Aorta (tissue), 5 donors: ENCODE data around the gene NFE2L1. TPM values are rescaled to one million over a fixed set of nuclear protein-coding genes. Genes with fewer than 3 reads are reported as not detected.

ENCODE experiments used
- ATAC-seq: fragments of 200-7000 bp; cut with Tn5 transposase; one replicate; pipeline ENCODE4 v1.9.1; 2022; ENCODE audit warnings: moderate library complexity; ENCODE audit not compliant: low FRiP score
- DNase-seq, 2 donors: peaks; one replicate each; pipeline ENCODE4 v3.0.0-alpha.2; 2020
- H3K27ac ChIP-seq, 2 donors: one replicate each; pipeline ENCODE4 v1.5.1; 2013; ENCODE audit warnings: low read length in 2 of 2, mild to moderate bottlenecking in 2 of 2, moderate library complexity in 2 of 2, control low read depth in 1 of 2, inconsistent platforms in 1 of 2, low read depth in 1 of 2
- H3K27me3 ChIP-seq, 2 donors: one replicate each; pipeline ENCODE4 v1.6.1; 2013; ENCODE audit warnings: control low read depth in 1 of 2, low read length in 1 of 2, mild to moderate bottlenecking in 1 of 2, moderate library complexity in 1 of 2; ENCODE audit not compliant: insufficient read depth in 2 of 2, control insufficient read depth in 1 of 2
- H3K36me3 ChIP-seq, 2 donors: one replicate each; pipeline ENCODE4 v1.6.1; 2013; ENCODE audit warnings: control low read depth in 1 of 2, low read length in 1 of 2, mild to moderate bottlenecking in 1 of 2; ENCODE audit not compliant: insufficient read depth in 2 of 2, control insufficient read depth in 1 of 2
- H3K4me1 ChIP-seq, 2 donors: one replicate each; pipeline ENCODE4 v1.6.1; 2013; ENCODE audit warnings: low read length in 2 of 2, control low read depth in 1 of 2, mild to moderate bottlenecking in 1 of 2, moderate library complexity in 1 of 2; ENCODE audit not compliant: insufficient read depth in 2 of 2, control insufficient read depth in 1 of 2
- H3K4me3 ChIP-seq, 2 donors: one replicate each; pipeline ENCODE4 v1.5.1; 2013; ENCODE audit warnings: low read length in 2 of 2, control low read depth in 1 of 2, mild to moderate bottlenecking in 1 of 2
- H3K9me3 ChIP-seq: one replicate; pipeline ENCODE4 v1.6.1; 2013; ENCODE audit warnings: mild to moderate bottlenecking, low read length; ENCODE audit not compliant: control insufficient read depth
- WGBS, 2 donors: extraction: QIAGEN DNeasy Blood & Tissue Kit; methylation state at CpG; one replicate each; pipeline ENCODE4 v1.1.7; 2013; 5-methylcytosine and 5-hydroxymethylcytosine counted together
- intact Hi-C, 2 donors: fragments of 100-400 bp; cut with DNase I; formaldehyde crosslinking; loops; one replicate each; pipeline versions ENCODE4 v1.14.2 to v1.15.0; 2022
- polyA plus RNA-seq, 2 donors: library from polyadenylated mRNA; stranded (reverse); fragments of 200-250 nt; gene quantifications; one replicate each; pipeline ENCODE4 v1.2.3, GENCODE V29; 2013
- total RNA-seq, 2 donors: library from RNA; stranded (reverse); fragmentation: NEBNext Ultra II Directional; extraction: Animal tissue kit (Norgen Biotek cat#: 25700); gene quantifications; one replicate each; pipeline ENCODE4 v1.2.1, GENCODE V29; 2021
- donor health status: healthy with polysubstance abuse.
- donor health status: Bipolar disorder and iron deficiency.
- donor health status: DM: no; HTN: no; CAD: no.
- donor health status: DM: no; HTN: no; CAD: no.
- donor health status: DM: yes; HTN: yes; CAD: no.

The NFE2L1 gene
- total and polyA plus RNA-seq, 4 donors: 80.6 to 250 (median 122) TPM

DNA sequence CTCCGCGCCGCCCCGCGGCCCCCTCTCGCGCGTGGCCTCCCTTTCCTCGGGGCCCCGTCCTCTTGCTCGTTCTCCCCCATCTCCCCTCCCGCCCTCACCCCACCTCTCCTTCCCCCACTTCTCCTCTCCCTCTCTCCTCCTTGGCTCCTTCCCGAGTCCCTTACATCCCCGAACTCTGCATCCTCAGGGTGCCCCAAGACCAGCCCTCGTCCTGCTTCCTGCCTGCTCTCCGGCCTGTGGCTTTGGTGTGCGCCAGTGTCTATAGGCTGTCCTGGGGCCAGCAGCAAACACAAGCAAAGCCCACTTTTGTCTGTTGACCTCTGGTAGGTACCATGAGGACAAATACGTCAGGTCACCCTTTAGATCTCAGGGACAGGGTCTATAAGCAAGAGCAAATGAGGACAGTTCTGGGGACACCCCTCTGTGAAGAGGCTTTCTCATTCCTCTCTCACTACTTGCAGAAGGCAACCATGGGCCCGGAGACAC is 10.3 kb upstream of the NFE2L1 start:
- ATAC-seq: no peak

DNA sequence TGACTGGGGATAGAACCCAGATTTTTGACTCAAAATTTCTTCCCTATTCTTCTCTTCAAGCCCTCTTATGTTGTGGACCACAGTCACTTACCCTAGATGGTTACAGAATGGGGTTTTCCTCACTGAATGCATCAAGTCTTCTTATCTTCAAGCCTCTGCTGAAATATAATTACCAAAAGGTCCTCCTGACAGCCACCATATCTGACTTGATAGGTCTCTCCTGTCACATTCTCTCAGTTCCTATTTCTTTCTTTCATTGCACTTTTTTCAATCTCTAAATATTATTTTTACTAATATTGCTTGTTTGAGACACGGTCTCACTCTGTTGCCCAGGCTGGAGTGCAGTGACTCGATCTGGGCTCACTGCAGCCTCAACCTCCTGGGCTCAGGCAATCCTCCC is 9.5 kb upstream of the NFE2L1 start:
- H3K4me1 ChIP-seq: peaks cover 0 to 4% of the 10 kb centered on the region in 2 donors
- H3K9me3 ChIP-seq: no peaks in the 10 kb centered on the region
- ATAC-seq (no peak), DNase-seq (no peak)
- H3K27me3 ChIP-seq: no peaks in the 10 kb centered on the region
- no peak overlapping the region for H3K27ac ChIP-seq
- intact Hi-C loops: no loop called here
- H3K36me3 ChIP-seq: no peaks in the 10 kb centered on the region
- WGBS, 2 donors: 70 to 73% methylated on average over 2 of the region's 2 CpGs
- no peak overlapping the region for H3K4me3 ChIP-seq

More for the DNA sequence above, 10.3 kb upstream of the NFE2L1 start:
- no peaks in the 10 kb centered on the region for H3K27me3 ChIP-seq
- no peaks in the 10 kb centered on the region for H3K9me3 ChIP-seq
- H3K36me3 ChIP-seq: peaks cover 0 to 3% of the 10 kb centered on the region in 2 donors
- peak overlapping the region; percentile 48 to 75 for H3K4me3 ChIP-seq
- DNase-seq: no peak
- peak overlapping the region in 1 of 2 donors; percentile 75 for H3K27ac ChIP-seq
- intact Hi-C loops: no loop called here
- 5 to 6% methylated on average over 8 to 19 of the region's 19 CpGs for WGBS, 2 donors
- peaks cover 0 to 4% of the 10 kb centered on the region in 2 donors for H3K4me1 ChIP-seq

DNA sequence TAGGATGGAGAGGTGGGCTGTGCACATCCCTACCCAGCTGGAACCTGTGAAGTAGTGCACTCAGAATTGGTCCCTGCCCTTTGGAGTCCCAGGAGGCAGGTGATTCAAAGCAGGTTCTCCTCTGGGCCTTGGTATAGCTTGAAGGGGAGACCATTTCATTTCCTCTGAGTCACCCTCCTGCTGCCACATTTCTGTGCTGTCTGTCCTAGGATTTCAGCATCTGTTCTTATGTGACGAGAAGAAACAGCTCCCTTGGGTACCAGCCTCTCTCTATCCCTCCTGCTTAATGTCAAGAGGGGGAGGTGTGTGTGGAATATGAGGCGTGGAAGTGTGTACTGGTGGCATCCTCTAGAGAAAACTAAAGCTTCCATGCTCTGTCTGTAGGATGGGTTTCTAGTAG is 5.0 kb upstream of the NFE2L1 start:
- H3K36me3 ChIP-seq: no peaks in the 10 kb centered on the region
- intact Hi-C loops: no loop called here
- WGBS, 2 donors: 86 to 90% methylated on average over 2 of the region's 2 CpGs
- DNase-seq (no peak), ATAC-seq (no peak)
- no peak overlapping the region for H3K4me3 ChIP-seq
- H3K4me1 ChIP-seq: peaks cover 0 to 3% of the 10 kb centered on the region in 2 donors
- no peaks in the 10 kb centered on the region for H3K9me3 ChIP-seq
- no peaks in the 10 kb centered on the region for H3K27me3 ChIP-seq
- no peak overlapping the region for H3K27ac ChIP-seq

DNA sequence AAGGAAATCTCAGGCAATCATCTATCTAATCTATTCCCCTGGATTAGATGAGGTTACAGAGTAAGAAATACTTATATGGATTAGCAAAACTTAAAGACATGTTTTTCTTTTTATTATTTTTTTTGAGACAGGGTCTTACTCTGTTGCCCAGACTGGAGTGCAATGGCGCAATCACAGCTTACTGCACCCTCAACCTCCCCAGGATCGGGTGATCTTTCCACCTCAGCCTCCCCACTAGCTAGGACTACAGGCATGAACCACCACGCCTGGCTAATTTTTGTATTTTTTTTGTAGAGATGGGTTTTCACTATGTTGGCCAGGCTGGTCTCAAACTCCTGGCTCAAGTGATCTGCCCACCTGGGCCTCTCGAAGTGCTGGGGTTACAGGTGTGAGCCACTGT is 3.3 kb upstream of the NFE2L1 start:
- intact Hi-C loops: no loop called here
- Histone ChIP-seq H3K36me3 (no peaks in the 10 kb centered on the region), H3K27me3 (no peaks in the 10 kb centered on the region), H3K9me3 (no peaks in the 10 kb centered on the region), H3K27ac (no peak overlapping the region), H3K4me1 (no peaks in the 10 kb centered on the region), H3K4me3 (no peak overlapping the region)
- 77 to 89% methylated on average over 4 of the region's 4 CpGs for WGBS, 2 donors
- no peak for ATAC-seq
- no peak for DNase-seq

DNA sequence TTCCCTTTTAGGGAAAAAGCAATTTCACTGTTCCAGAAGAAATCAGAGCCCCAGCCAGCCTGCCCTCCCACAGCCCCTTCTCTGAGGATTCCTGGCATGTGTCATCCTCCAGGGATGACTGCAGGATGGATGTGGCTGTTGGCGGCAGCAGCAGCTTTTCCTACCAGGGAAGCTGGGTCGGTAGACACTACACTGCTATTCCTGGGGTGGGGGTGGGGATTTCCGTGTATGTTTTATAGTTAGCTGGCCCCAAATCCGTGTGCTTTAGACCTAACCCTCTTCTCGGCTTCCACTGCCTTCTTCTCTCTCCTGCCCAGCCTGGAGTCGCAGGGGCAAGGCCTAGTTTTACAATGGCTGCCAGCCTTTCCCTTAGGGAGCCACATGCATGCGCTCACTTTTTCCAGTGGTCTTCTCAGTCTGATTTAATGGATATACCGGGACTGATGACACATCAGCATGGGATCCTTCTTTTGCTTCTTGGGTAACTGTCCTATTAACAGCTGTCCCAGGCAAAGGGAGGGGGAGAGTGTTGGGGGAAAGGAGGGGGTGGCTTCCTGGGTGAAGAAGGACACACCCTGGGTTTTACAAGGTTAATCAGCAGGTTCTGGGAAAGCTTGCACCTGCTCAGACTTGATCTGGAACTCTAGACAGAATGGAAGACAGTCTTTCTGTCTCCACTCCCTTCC is 2.7 kb upstream of the NFE2L1 start:
- WGBS, 2 donors: 40 to 63% methylated on average over 8 of the region's 8 CpGs
- Histone ChIP-seq H3K36me3 (no peaks in the 10 kb centered on the region), H3K9me3 (no peaks in the 10 kb centered on the region), H3K27ac (no peak overlapping the region), H3K4me3 (no peak overlapping the region), H3K27me3 (no peaks in the 10 kb centered on the region), H3K4me1 (no peaks in the 10 kb centered on the region)
- intact Hi-C loops: no loop called here
- ATAC-seq (no peak), DNase-seq (no peak)

DNA sequence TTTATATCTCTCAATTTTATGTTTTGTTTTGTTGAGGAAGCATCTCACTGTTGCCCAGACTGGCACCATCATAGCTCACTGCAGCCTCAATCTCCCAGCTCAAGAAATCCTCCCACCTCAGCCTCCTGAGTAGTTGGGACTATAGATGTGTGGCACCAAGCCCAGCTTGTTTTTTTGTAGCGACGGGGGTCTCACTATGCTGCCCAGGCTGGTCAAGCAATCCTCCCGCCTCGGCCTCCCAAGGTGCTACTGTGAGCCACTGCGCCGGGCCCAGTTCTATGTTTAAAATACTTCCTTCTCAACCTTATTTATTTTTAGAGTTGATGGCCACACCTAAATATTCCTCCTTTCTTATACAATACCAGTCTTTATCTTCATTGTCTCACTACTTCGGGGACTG is 1.9 kb upstream of the NFE2L1 start:
- Histone ChIP-seq H3K27ac (no peak overlapping the region), H3K36me3 (no peaks in the 10 kb centered on the region), H3K9me3 (no peaks in the 10 kb centered on the region), H3K4me1 (peaks cover 0 to 3% of the 10 kb centered on the region in 2 donors), H3K4me3 (no peak overlapping the region), H3K27me3 (no peaks in the 10 kb centered on the region)
- no peak for ATAC-seq
- 88 to 90% methylated on average over 7 of the region's 7 CpGs for WGBS, 2 donors
- no peak for DNase-seq
- intact Hi-C loops: no loop called here

DNA sequence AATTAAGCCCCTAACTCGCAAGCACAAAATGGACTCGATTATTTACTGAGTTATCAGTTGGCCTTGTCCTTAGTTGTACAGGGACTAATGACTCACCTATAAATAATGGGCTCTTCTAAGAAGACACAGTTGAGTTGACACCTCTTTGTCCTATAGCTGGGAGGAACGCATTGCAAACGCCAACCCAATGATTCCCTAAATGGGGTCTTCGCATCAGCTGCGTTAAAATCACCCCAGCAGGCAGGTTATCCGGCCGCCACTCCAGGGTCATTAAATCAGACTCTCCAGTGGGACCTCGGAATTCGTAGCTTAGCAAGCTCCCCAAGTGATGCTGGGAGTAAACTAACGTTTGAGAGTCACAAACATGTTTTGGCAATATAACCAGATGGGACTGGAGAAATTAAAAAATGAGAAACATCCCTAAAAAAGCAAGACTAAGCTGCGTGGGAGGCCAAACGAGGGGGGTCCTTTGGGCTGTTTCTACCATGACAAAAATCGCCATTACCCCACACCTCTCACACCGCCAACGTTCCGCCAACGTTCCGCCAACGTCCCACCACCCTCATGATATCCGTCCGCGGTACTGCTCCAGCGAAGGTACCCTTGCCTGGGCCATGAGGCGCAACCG is 932 bp upstream of the NFE2L1 start:
- H3K9me3 ChIP-seq: no peaks in the 10 kb centered on the region
- DNase-seq: no peak
- intact Hi-C loops: no loop called here
- 7 to 9% methylated on average over 26 of the region's 26 CpGs for WGBS, 2 donors
- H3K4me1 ChIP-seq: peaks cover under 1 to 7% of the 10 kb centered on the region in 2 donors
- peak overlapping the region in 1 of 2 donors; percentile 97 for H3K27ac ChIP-seq
- no peaks in the 10 kb centered on the region for H3K36me3 ChIP-seq
- no peak for ATAC-seq
- H3K27me3 ChIP-seq: no peaks in the 10 kb centered on the region
- peak overlapping the region; percentile 16 to 49 for H3K4me3 ChIP-seq

DNA sequence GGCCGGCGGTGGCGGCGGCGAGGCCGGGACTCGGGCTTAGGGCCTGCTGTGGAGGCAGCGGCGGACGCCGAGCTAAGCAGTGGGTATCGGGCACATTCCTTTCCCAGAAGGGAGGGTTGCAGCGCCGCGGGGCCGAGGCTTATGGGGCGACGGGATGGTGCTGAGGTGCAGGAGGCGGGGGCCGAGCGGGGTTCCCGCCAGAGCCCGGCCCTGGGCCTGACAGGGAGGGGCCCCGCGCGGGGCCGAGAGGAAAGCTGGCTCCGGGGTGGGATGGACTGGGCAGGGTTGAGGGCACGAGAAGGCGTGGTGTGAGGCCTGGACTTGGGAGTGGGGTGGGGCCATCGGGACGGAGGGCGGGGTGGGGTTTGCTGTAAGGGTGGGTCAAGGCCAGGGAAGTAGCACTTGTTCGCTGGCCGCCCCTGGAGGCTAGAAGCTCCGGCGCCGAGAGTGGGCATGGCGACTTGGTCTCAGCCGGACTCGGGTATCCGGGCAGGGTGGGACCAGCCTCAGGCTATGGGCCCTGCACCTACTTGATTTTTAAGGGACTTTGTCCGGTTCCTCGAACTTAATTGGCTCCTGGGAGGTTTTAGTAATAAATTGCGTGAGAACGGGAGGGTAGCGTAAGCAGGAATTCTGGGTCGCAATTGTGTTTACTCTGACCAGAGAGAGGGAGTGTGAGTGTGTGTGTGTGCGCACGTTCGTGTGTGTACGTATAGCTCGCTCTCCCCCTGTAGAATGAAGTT is 396 bp downstream of the NFE2L1 start:
- Histone ChIP-seq H3K4me3 (peak overlapping the region; percentile 59 to 92), H3K27ac (peak overlapping the region; percentile 61 to 96), H3K4me1 (peaks cover 4 to 10% of the 10 kb centered on the region in 2 donors), H3K36me3 (no peaks in the 10 kb centered on the region), H3K27me3 (no peaks in the 10 kb centered on the region), H3K9me3 (no peaks in the 10 kb centered on the region)
- ATAC-seq (peak; percentile 89), DNase-seq (peak; percentile 96)
- WGBS, 2 donors: 0 to 1% methylated on average over 45 to 53 of the region's 53 CpGs
- intact Hi-C loops: loop anchor here in 1 of 2 donors (2.0 kb wide), 1 partner anchor 22 kb away; no protein-coding TSS in a partner anchor
